SU-DHL-6 (cell line): ENCODE data around the gene MRGPRF.

Source experiments
- CTCF ChIP-seq: fragments of 200-600 bp; sonication (generic); IDR thresholded peaks from one replicate; pipeline ENCODE4 v1.5.1; 2017; ENCODE audit warnings: antibody characterized with exemption, mild to moderate bottlenecking, low read length, moderate library complexity; ENCODE audit not compliant: insufficient read depth, poor library complexity, severe bottlenecking
- EZH2phosphoT487 ChIP-seq: fragments of 200-600 bp; sonication (generic), shearing (Covaris generic); conservative IDR thresholded peaks from 2 replicates; pipeline ENCODE4 v1.6.1; 2018; ENCODE audit warnings: mild to moderate bottlenecking, antibody characterized with exemption, low read length, moderate library complexity, mixed read lengths

- TF ChIP-seq CTCF (no peak), EZH2phosphoT487 (no peak)
Measured at GRCh38 chr11:68987211-68987610, 25.8 kb downstream of the MRGPRF start.
